HepG2 (cell line): ENCODE data around the gene SLAMF9. TPM values are rescaled to one million over a fixed set of nuclear protein-coding genes. Genes with fewer than 3 reads are reported as not detected.

Experiments used
- ATAC-seq: fragments of 200-7000 bp; cut with Tn5 transposase; 3 replicates; pipeline ENCODE4 v1.9.1; 2020; ENCODE audit warnings: mild to moderate bottlenecking, moderate library complexity
- BruUV-seq: library from RNA; stranded (reverse); fragments of 400-500 nt; replicated peaks from 2 replicates; lab custom pipeline; 2021; lab: Mats Ljungman, UMichigan
- CTCF ChIA-PET: fragments of 300-600 bp; formaldehyde crosslinking; extraction: SDS; loops from one replicate; lab custom pipeline; 2021; ENCODE audit warnings: low total read pairs, inconsistent platforms, low intra/inter-chr PET ratio; lab: Yijun Ruan, JAX
- POLR2A ChIA-PET: fragments of 350-600 bp; sonication (Branson Sonifier 250); formaldehyde crosslinking; loops from one replicate; lab custom pipeline; 2020; ENCODE audit warnings: antibody characterized with exemption, inconsistent platforms; lab: Yijun Ruan, JAX
- DNase-seq: peaks from one replicate; pipeline ENCODE4 v3.0.0-alpha.2; 2015; ENCODE audit warnings: low spot score
- FAIRE-seq: peaks from 3 replicates; lab custom pipeline; 2011; peaks lifted over from hg19 to GRCh38; lab: Jason Lieb, UNC
- H2AFZ ChIP-seq: one replicate; pipeline ENCODE4 v1.6.1; 2011; ENCODE audit warnings: low read length, inconsistent platforms
- H3K27ac ChIP-seq: fragments of 300-600 bp; 3 replicates; pipeline ENCODE4 v1.8.0; 2011; ENCODE audit warnings: mixed run types, mild to moderate bottlenecking, mixed read lengths, low read length, inconsistent platforms; ENCODE audit not compliant: insufficient read depth; ENCODE audit errors: extremely low read length
- H3K27me3 ChIP-seq, 2 experiments: fragments of 200-600 bp in 1 of 2; 2 replicates in 1 of 2; 3 replicates in 1 of 2; pipeline versions ENCODE4 v1.6.0 to v1.8.0; 2011; ENCODE audit warnings: low read length in 2 of 2, mild to moderate bottlenecking in 2 of 2, moderate library complexity in 2 of 2, inconsistent platforms in 1 of 2; ENCODE audit not compliant: insufficient read depth in 2 of 2, control insufficient read depth in 1 of 2
- H3K36me3 ChIP-seq, 2 experiments: fragments of 200-600 bp in 1 of 2; replicated peaks in 1 of 2; 2 replicates in 1 of 2; 3 replicates in 1 of 2; pipeline versions ENCODE4 v1.5.1 to v1.8.0; 2011; ENCODE audit warnings: low read length in 2 of 2, inconsistent platforms in 1 of 2; ENCODE audit not compliant: insufficient read depth in 2 of 2, control insufficient read depth in 1 of 2
- H3K4me1 ChIP-seq: 2 replicates; pipeline ENCODE4 v1.5.1; 2012; ENCODE audit warnings: low read length, inconsistent platforms; ENCODE audit not compliant: insufficient read depth
- H3K4me2 ChIP-seq: 2 replicates; pipeline ENCODE4 v1.6.0; 2011; ENCODE audit warnings: low read depth, low read length, inconsistent platforms
- H3K4me3 ChIP-seq, 3 experiments: fragments of 200-600 bp in 1 of 3; sonication (generic), shearing (Covaris generic) in 1 of 3; replicated peaks in 1 of 3; 2 replicates each; pipeline ENCODE4 v1.5.1; 2011 to 2016; ENCODE audit warnings: low read length in 3 of 3, inconsistent platforms in 2 of 3, low read depth in 2 of 3, mild to moderate bottlenecking in 2 of 3, control low read depth in 1 of 3, mixed read lengths in 1 of 3; ENCODE audit not compliant: insufficient read depth in 1 of 3
- H3K79me2 ChIP-seq: one replicate; pipeline ENCODE4 v1.6.1; 2011; ENCODE audit warnings: low read length, inconsistent platforms; ENCODE audit not compliant: insufficient read depth
- H3K9ac ChIP-seq: 2 replicates; pipeline ENCODE4 v1.6.0; 2011; ENCODE audit warnings: mild to moderate bottlenecking, low read depth, low read length, inconsistent platforms; ENCODE audit not compliant: insufficient read depth
- H3K9me3 ChIP-seq: 2 replicates; pipeline ENCODE4 v1.5.1; 2012; ENCODE audit warnings: mild to moderate bottlenecking, low read length
- H4K20me1 ChIP-seq: 2 replicates; pipeline ENCODE4 v1.6.0; 2011; ENCODE audit warnings: inconsistent platforms, mild to moderate bottlenecking, low read length, moderate library complexity; ENCODE audit not compliant: insufficient read depth
- EP300 ChIP-seq, 3 experiments: sonication (generic) in 1 of 3; formaldehyde crosslinking in 1 of 3; IDR thresholded peaks; 2 replicates each; pipeline versions ENCODE4 v1.5.1 to v1.6.1; 2011 to 2020; ENCODE audit warnings: low read depth in 2 of 3, low read length in 2 of 3, borderline replicate concordance in 1 of 3, improper control_type of control experiment in 1 of 3, mild to moderate bottlenecking in 1 of 3, missing genetic modification reagents in 1 of 3, moderate library complexity in 1 of 3
- JUN ChIP-seq: sonication (generic); formaldehyde crosslinking; IDR thresholded peaks from 2 replicates; pipeline ENCODE4 v1.4.0; 2020; ENCODE audit warnings: mild to moderate bottlenecking, missing genetic modification reagents
- PAX8 ChIP-seq: sonication (generic); formaldehyde crosslinking; IDR thresholded peaks from 2 replicates; pipeline ENCODE4 v1.8.0; 2022; ENCODE audit warnings: mild to moderate bottlenecking, missing genetic modification reagents, borderline replicate concordance
- RCOR2 ChIP-seq: IDR thresholded peaks from 2 replicates; pipeline ENCODE4 v1.6.1; 2016; ENCODE audit warnings: missing biosample characterization, missing genetic modification reagents
- RFXANK ChIP-seq: IDR thresholded peaks from 2 replicates; pipeline ENCODE4 v1.6.1; 2016
- U2AF2 ChIP-seq: fragments of 200-400 bp; formaldehyde crosslinking; IDR thresholded peaks from 2 replicates; pipeline ENCODE4 v1.6.1; 2017; ENCODE audit warnings: low read depth, mild to moderate bottlenecking, low read length
- ZNF101 ChIP-seq: sonication (generic); formaldehyde crosslinking; IDR thresholded peaks from 2 replicates; pipeline ENCODE4 v1.4.0; 2020; ENCODE audit warnings: mild to moderate bottlenecking, low read depth, missing genetic modification reagents, borderline replicate concordance
- ZNF12 ChIP-seq: sonication (generic); formaldehyde crosslinking; IDR thresholded peaks from 2 replicates; pipeline ENCODE4 v1.5.0; 2020; ENCODE audit warnings: missing genetic modification reagents
- WGBS: methylation state at CpG from one replicate; pipeline ENCODE4 v1.1.6; 2017; ENCODE audit warnings: low lambda C conversion rate; 5-methylcytosine and 5-hydroxymethylcytosine counted together
- in situ Hi-C: cut with HindIII; loops from 2 replicates; pipeline ENCODE4 v1.10.0; 2017; ENCODE audit warnings: low pct_unique_long_range_greater_than_20kb; ENCODE audit not compliant: extremely low pct_ligation_motif_present
- intact Hi-C: fragments of 100-400 bp; cut with micrococcal nuclease; formaldehyde crosslinking; loops from one replicate; pipeline ENCODE4 v1.10.0; 2022; ENCODE audit not compliant: unreplicated experiment
- polyA plus RNA-seq, 8 experiments: library from polyadenylated mRNA; depleted of rRNA in 3 of 8; stranded (reverse) in 7 of 8; unstranded in 1 of 8; fragments of >200 nt; fragmentation: Illumina TruSeq in 4 of 8; extraction: Trizol in 4 of 8; gene quantifications; 2 replicates each; pipeline versions ENCODE4 v1.2.1 to v1.2.3, GENCODE V29; 2011 to 2016; ENCODE audit warnings: low read depth in 4 of 8, missing spikeins in 1 of 8, mixed read lengths in 1 of 8; ENCODE audit not compliant: insufficient read depth in 1 of 8
- total RNA-seq, 5 experiments: library from RNA; depleted of rRNA; stranded (reverse); fragments of >200 nt; fragmentation: Illumina TruSeq; extraction: Trizol; gene quantifications; 2 replicates each; pipeline ENCODE4 v1.2.3, GENCODE V29; 2016; ENCODE audit warnings: low read depth in 1 of 5
- TF ChIP-seq, protein P1 (sequence below): IDR thresholded peaks from 2 replicates; pipeline ENCODE4 v1.6.1; 2016; ENCODE audit warnings: low read depth, missing genetic modification reagents, missing compliant biosample characterization
- TF ChIP-seq, protein P2 (sequence below): IDR thresholded peaks from 2 replicates; pipeline ENCODE4 v1.6.1; 2012; ENCODE audit warnings: low read depth, low read length, improper control_type of control experiment
- TF ChIP-seq, protein P3 (sequence below): sonication (generic); formaldehyde crosslinking; IDR thresholded peaks from 2 replicates; pipeline ENCODE4 v1.4.0; 2020; ENCODE audit warnings: low read depth, missing genetic modification reagents

Gene SLAMF9
- total and polyA plus RNA-seq, 2 of the 13 experiments (the other 11 are each of a cell fraction or from before 2014, with no cell fraction given): 0.82 TPM; not detected in 1

DNA sequence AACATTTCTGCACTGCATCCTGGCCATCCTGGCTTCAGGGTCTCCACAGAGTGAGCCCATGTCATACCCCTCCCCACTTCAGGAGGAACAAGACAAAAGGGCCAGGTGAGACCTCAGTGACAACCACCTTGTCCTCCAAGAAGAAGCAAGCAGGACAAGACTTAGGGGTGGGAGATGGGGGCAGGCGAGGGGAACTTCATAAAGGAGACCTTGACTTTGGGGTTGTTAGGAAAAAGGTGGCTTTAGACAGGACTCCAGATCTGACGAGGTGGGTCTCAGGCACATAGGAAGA, 24.0 kb upstream of the SLAMF9 start (continued):
- no peak for TF ChIP-seq ZNF12 (CRISPR knock-in tag)
- no peak for TF ChIP-seq EP300 (IDR thresholded peaks at IDR 0.05; ENCODE audit: low read depth in 2 of 2, low read length in 2 of 2)
- TF ChIP-seq EP300 (CRISPR knock-in tag; IDR thresholded peaks at IDR 0.05; ENCODE audit: borderline replicate concordance): no peak
- TF ChIP-seq U2AF2: no peak
- TF ChIP-seq, all 625 proteins: peak for 0

DNA sequence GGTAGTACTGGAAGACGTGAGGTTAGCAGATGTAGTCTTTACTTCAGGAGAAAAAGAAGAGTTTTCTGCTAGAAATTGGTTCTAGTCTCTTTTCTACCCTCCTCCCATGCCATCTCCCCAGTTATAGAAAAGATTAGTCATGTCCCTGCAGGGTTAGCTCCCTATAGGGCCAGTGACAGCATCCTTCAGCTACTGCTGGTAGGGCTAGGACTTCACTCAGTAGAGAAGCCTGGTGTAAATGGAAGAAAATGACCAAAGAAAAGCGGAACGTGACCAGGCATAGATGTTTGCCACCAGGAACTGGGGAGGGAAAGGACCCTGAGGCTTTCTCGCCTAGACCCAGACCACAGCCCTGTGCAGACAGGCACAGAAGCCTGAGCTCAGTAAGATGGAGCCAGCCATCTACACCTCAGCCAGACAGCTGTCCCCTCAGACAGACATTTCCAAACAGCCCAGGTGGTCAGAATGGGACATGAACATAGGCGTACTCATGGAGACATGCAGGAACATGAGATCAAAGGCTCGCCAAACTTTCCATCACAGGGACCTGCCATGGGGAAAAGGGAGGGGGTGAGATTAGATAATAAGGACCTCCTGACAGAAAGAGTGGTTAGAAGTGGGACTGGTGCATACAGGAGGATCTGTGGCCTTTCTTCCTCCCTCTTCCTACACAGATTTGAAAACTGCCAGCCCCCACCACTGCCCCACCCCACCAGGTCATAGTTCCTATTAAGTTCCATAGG, 23.5 kb upstream of the SLAMF9 start:
- Histone ChIP-seq H3K4me1 (peaks cover under 1% of the 10 kb centered on the region; the same call in 1 of the 2 replicates), H2AFZ (no peak overlapping the region), H3K27ac (no peak overlapping the region), H3K4me3 (no peak overlapping the region), H4K20me1 (no peaks in the 10 kb centered on the region), H3K27me3 (peaks cover 2 to 10% of the 10 kb centered on the region in 2 experiments; a peak in 1 of 5 replicates), H3K9ac (no peak overlapping the region), H3K79me2 (no peaks in the 10 kb centered on the region), H3K9me3 (no peaks in the 10 kb centered on the region), H3K36me3 (no peaks in the 10 kb centered on the region), H3K4me2 (no peak overlapping the region)
- no peak for FAIRE-seq
- intact Hi-C loops: no loop called here
- WGBS: 35% methylated on average over 6 of the region's 6 CpGs
- in situ Hi-C loops: no loop called here
- POLR2A ChIA-PET: no interaction called here
- CTCF ChIA-PET: no interaction called here
- no peak for DNase-seq
- BruUV-seq: no TSS peak
- no peak for ATAC-seq
- no peak for TF ChIP-seq ZNF101 (CRISPR knock-in tag)
- TF ChIP-seq, protein P1, sequence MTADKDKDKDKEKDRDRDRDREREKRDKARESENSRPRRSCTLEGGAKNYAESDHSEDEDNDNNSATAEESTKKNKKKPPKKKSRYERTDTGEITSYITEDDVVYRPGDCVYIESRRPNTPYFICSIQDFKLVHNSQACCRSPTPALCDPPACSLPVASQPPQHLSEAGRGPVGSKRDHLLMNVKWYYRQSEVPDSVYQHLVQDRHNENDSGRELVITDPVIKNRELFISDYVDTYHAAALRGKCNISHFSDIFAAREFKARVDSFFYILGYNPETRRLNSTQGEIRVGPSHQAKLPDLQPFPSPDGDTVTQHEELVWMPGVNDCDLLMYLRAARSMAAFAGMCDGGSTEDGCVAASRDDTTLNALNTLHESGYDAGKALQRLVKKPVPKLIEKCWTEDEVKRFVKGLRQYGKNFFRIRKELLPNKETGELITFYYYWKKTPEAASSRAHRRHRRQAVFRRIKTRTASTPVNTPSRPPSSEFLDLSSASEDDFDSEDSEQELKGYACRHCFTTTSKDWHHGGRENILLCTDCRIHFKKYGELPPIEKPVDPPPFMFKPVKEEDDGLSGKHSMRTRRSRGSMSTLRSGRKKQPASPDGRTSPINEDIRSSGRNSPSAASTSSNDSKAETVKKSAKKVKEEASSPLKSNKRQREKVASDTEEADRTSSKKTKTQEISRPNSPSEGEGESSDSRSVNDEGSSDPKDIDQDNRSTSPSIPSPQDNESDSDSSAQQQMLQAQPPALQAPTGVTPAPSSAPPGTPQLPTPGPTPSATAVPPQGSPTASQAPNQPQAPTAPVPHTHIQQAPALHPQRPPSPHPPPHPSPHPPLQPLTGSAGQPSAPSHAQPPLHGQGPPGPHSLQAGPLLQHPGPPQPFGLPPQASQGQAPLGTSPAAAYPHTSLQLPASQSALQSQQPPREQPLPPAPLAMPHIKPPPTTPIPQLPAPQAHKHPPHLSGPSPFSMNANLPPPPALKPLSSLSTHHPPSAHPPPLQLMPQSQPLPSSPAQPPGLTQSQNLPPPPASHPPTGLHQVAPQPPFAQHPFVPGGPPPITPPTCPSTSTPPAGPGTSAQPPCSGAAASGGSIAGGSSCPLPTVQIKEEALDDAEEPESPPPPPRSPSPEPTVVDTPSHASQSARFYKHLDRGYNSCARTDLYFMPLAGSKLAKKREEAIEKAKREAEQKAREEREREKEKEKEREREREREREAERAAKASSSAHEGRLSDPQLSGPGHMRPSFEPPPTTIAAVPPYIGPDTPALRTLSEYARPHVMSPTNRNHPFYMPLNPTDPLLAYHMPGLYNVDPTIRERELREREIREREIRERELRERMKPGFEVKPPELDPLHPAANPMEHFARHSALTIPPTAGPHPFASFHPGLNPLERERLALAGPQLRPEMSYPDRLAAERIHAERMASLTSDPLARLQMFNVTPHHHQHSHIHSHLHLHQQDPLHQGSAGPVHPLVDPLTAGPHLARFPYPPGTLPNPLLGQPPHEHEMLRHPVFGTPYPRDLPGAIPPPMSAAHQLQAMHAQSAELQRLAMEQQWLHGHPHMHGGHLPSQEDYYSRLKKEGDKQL (CRISPR knock-in tag): no peak
- no peak for TF ChIP-seq RCOR2 (CRISPR knock-in tag)
- TF ChIP-seq, protein P2, sequence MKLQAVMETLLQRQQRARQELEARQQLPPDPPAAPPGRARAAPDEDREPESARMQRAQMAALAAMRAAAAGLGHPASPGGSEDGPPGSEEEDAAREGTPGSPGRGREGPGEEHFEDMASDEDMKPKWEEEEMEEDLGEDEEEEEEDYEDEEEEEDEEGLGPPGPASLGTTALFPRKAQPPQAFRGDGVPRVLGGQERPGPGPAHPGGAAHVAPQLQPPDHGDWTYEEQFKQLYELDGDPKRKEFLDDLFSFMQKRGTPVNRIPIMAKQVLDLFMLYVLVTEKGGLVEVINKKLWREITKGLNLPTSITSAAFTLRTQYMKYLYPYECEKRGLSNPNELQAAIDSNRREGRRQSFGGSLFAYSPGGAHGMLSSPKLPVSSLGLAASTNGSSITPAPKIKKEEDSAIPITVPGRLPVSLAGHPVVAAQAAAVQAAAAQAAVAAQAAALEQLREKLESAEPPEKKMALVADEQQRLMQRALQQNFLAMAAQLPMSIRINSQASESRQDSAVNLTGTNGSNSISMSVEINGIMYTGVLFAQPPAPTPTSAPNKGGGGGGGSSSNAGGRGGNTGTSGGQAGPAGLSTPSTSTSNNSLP: no peak
- TF ChIP-seq JUN: no peak
- no peak for TF ChIP-seq RFXANK
- TF ChIP-seq, protein P3, sequence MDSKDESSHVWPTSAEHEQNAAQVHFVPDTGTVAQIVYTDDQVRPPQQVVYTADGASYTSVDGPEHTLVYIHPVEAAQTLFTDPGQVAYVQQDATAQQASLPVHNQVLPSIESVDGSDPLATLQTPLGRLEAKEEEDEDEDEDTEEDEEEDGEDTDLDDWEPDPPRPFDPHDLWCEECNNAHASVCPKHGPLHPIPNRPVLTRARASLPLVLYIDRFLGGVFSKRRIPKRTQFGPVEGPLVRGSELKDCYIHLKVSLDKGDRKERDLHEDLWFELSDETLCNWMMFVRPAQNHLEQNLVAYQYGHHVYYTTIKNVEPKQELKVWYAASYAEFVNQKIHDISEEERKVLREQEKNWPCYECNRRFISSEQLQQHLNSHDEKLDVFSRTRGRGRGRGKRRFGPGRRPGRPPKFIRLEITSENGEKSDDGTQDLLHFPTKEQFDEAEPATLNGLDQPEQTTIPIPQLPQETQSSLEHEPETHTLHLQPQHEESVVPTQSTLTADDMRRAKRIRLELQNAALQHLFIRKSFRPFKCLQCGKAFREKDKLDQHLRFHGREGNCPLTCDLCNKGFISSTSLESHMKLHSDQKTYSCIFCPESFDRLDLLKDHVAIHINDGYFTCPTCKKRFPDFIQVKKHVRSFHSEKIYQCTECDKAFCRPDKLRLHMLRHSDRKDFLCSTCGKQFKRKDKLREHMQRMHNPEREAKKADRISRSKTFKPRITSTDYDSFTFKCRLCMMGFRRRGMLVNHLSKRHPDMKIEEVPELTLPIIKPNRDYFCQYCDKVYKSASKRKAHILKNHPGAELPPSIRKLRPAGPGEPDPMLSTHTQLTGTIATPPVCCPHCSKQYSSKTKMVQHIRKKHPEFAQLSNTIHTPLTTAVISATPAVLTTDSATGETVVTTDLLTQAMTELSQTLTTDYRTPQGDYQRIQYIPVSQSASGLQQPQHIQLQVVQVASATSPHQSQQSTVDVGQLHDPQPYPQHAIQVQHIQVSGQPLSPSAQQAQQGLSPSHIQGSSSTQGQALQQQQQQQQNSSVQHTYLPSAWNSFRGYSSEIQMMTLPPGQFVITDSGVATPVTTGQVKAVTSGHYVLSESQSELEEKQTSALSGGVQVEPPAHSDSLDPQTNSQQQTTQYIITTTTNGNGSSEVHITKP (CRISPR knock-in tag): no peak
- no peak for TF ChIP-seq PAX8 (CRISPR knock-in tag)
